ENCODE data around the gene HRAS.

GRCh38 chr11:555780-556661 is 20.6 kb upstream of the HRAS start:
- TF ChIP-seq EZH2 (IDR thresholded peaks at IDR 0.05; ENCODE audit: borderline replicate concordance, low read length) (no peak), CTCF (conservative IDR thresholded peaks at IDR 0.05 in 1 of 2, IDR thresholded peaks at IDR 0.05 in 1 of 2; ENCODE audit: extremely low read depth in 1 of 2, insufficient read depth in 1 of 2, low read depth in 1 of 2, low read length in 2 of 2) (no peak)

Data from mammary epithelial cell (primary cell).